ELR (cell line): ENCODE results near the gene FUT8.
"Not testable (repeated sequence)": the region's sequence is repeated elsewhere in the genome, so short reads cannot be mapped to it uniquely, and the experiment has no call there.

Experiments used
- DNase-seq: peaks from one replicate; pipeline ENCODE4 v3.0.0-alpha.2; 2015; ENCODE audit warnings: low read depth

Gene FUT8

GRCh38 chr14:65623759-65624158 is 211.2 kb downstream of the FUT8 start:
- DNase-seq: no peak

- no peak for DNase-seq
Observed at GRCh38 chr14:65627315-65627714, 214.8 kb downstream of the FUT8 start.

GRCh38 chr14:65628664-65629063 is 216.1 kb downstream of the FUT8 start:
- no peak for DNase-seq

- no peak for DNase-seq
Observed at GRCh38 chr14:65631040-65631439, 218.5 kb downstream of the FUT8 start.

- no peak for DNase-seq
Observed at GRCh38 chr14:65632487-65632886, 220.0 kb downstream of the FUT8 start.

GRCh38 chr14:65633666-65634065 is 221.1 kb downstream of the FUT8 start:
- not testable (repeated sequence) for DNase-seq

- peak; percentile 23 for DNase-seq
Observed at GRCh38 chr14:65637780-65638179, 225.2 kb downstream of the FUT8 start.

GRCh38 chr14:65639216-65639615 is 226.7 kb downstream of the FUT8 start:
- peak; percentile 37 for DNase-seq

- DNase-seq: no peak
Observed at GRCh38 chr14:65650826-65651225, 238.3 kb downstream of the FUT8 start.

- DNase-seq: no peak
Observed at GRCh38 chr14:65656554-65656953, 244.0 kb downstream of the FUT8 start.

- peak; percentile 62 for DNase-seq
Observed at GRCh38 chr14:65658202-65658601, 245.7 kb downstream of the FUT8 start.

GRCh38 chr14:65661865-65662264 is 249.3 kb downstream of the FUT8 start:
- DNase-seq: no peak

- no peak for DNase-seq
Observed at GRCh38 chr14:65664436-65664835, 251.9 kb downstream of the FUT8 start.

GRCh38 chr14:65676361-65677014 is 264.0 kb downstream of the FUT8 start:
- DNase-seq: no peak

GRCh38 chr14:65685572-65685971 is 273.0 kb downstream of the FUT8 start:
- no peak for DNase-seq

- DNase-seq: no peak
Observed at GRCh38 chr14:65686761-65687160, 274.2 kb downstream of the FUT8 start.

GRCh38 chr14:65689070-65689469 is 276.5 kb downstream of the FUT8 start:
- no peak for DNase-seq

- not testable (repeated sequence) for DNase-seq
Observed at GRCh38 chr14:65692566-65692965, 280.0 kb downstream of the FUT8 start.

- peak; percentile 24 for DNase-seq
Observed at GRCh38 chr14:65696801-65697200, 284.3 kb downstream of the FUT8 start.

GRCh38 chr14:65703521-65703920 is 291.0 kb downstream of the FUT8 start:
- no peak for DNase-seq

- no peak for DNase-seq
Observed at GRCh38 chr14:65703996-65704395, 291.5 kb downstream of the FUT8 start.

GRCh38 chr14:65704437-65704836 is 291.9 kb downstream of the FUT8 start:
- peak; percentile 19 for DNase-seq

- DNase-seq: no peak
Observed at GRCh38 chr14:65704850-65705249, 292.3 kb downstream of the FUT8 start.

- no peak for DNase-seq
Observed at GRCh38 chr14:65709576-65709975, 297.0 kb downstream of the FUT8 start.
